Peyer's patch (tissue), 4 donors: ENCODE results near the gene ARL8A.

Source experiments
- POLR2A ChIP-seq, 2 donors: fragments of 450-650 bp; IDR thresholded peaks; one replicate each; pipeline ENCODE4 v1.5.1; 2017; ENCODE audit warnings: antibody characterized with exemption in 2 of 2, mild to moderate bottlenecking in 2 of 2, moderate library complexity in 2 of 2
- TF ChIP-seq, protein P1 (sequence below), 6 experiments: fragments of 450-650 bp in 4 of 6; fragments of 200-600 bp in 2 of 6; sonication (generic) in 1 of 6; IDR thresholded peaks; one replicate each; pipeline ENCODE4 v1.5.1; 2017 to 2019; ENCODE audit warnings: antibody characterized with exemption in 6 of 6, mild to moderate bottlenecking in 3 of 6, moderate library complexity in 1 of 6

GRCh38 chr1:202163281-202164270 lies 19.0 kb upstream of the ARL8A start:
- no peak for TF ChIP-seq POLR2A (IDR thresholded peaks at IDR 0.05)
- TF ChIP-seq, protein P1, sequence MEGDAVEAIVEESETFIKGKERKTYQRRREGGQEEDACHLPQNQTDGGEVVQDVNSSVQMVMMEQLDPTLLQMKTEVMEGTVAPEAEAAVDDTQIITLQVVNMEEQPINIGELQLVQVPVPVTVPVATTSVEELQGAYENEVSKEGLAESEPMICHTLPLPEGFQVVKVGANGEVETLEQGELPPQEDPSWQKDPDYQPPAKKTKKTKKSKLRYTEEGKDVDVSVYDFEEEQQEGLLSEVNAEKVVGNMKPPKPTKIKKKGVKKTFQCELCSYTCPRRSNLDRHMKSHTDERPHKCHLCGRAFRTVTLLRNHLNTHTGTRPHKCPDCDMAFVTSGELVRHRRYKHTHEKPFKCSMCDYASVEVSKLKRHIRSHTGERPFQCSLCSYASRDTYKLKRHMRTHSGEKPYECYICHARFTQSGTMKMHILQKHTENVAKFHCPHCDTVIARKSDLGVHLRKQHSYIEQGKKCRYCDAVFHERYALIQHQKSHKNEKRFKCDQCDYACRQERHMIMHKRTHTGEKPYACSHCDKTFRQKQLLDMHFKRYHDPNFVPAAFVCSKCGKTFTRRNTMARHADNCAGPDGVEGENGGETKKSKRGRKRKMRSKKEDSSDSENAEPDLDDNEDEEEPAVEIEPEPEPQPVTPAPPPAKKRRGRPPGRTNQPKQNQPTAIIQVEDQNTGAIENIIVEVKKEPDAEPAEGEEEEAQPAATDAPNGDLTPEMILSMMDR (IDR thresholded peaks at IDR 0.05): no peak
